Thyroid gland (tissue), 4 donors: ENCODE results near the gene SLC24A3. TPM values are rescaled to one million over a fixed set of nuclear protein-coding genes. Genes with fewer than 3 reads are reported as not detected.

Experiments used
- DNase-seq, 2 donors: peaks; one replicate each; pipeline ENCODE4 v3.0.0-alpha.2; 2019
- H3K27ac ChIP-seq, 3 donors: fragments of 200-600 bp; sonication (generic); 1 replicate in 2 of 3; 2 replicates in 1 of 3; pipeline ENCODE4 v1.5.1; 2016 to 2019; ENCODE audit warnings: mild to moderate bottlenecking in 1 of 3, moderate library complexity in 1 of 3
- H3K27me3 ChIP-seq: fragments of 200-600 bp; sonication (generic); one replicate; pipeline ENCODE4 v1.5.1; 2019
- H3K36me3 ChIP-seq, 2 donors: fragments of 200-600 bp; sonication (generic); one replicate each; pipeline ENCODE4 v1.5.1; 2016 to 2019
- H3K4me1 ChIP-seq, 2 donors: fragments of 200-600 bp; sonication (generic); one replicate each; pipeline ENCODE4 v1.5.1; 2017 to 2019
- H3K4me3 ChIP-seq, 3 donors: fragments of 200-600 bp; sonication (generic); replicated peaks in 1 of 3; 1 replicate in 2 of 3; 2 replicates in 1 of 3; pipeline ENCODE4 v1.5.1; 2016; ENCODE audit warnings: mild to moderate bottlenecking in 1 of 3
- H3K9me3 ChIP-seq: fragments of 200-600 bp; sonication (generic); one replicate; pipeline ENCODE4 v1.5.1; 2017
- POLR2A ChIP-seq, 2 donors: fragments of 450-650 bp; IDR thresholded peaks; one replicate each; pipeline ENCODE4 v1.6.1; 2017; ENCODE audit warnings: antibody characterized with exemption in 2 of 2, mild to moderate bottlenecking in 2 of 2, moderate library complexity in 1 of 2
- WGBS, 2 donors: methylation state at CpG; one replicate each; pipeline ENCODE4 v1.1.5; 2017; 5-methylcytosine and 5-hydroxymethylcytosine counted together
- intact Hi-C: fragments of 100-400 bp; cut with DNase I; formaldehyde crosslinking; loops from one replicate; pipeline ENCODE4 v1.15.1; 2023
- total RNA-seq, 4 donors: library from RNA; depleted of rRNA; stranded (reverse); fragments of >200 nt; gene quantifications; one replicate each; pipeline ENCODE4 v1.2.3, GENCODE V29; 2016
- TF ChIP-seq, protein P1 (sequence below), 6 experiments: fragments of 200-600 bp in 3 of 6; fragments of 450-650 bp in 3 of 6; sonication (generic) in 3 of 6; IDR thresholded peaks; one replicate each; pipeline ENCODE4 v1.5.1; 2016 to 2019; ENCODE audit warnings: antibody characterized with exemption in 6 of 6, mild to moderate bottlenecking in 2 of 6, inconsistent platforms in 1 of 6, moderate library complexity in 1 of 6

SLC24A3 gene
- total RNA-seq, 4 donors from 2014 or later: 4.0 to 8.1 (median 6.3) TPM

DNA sequence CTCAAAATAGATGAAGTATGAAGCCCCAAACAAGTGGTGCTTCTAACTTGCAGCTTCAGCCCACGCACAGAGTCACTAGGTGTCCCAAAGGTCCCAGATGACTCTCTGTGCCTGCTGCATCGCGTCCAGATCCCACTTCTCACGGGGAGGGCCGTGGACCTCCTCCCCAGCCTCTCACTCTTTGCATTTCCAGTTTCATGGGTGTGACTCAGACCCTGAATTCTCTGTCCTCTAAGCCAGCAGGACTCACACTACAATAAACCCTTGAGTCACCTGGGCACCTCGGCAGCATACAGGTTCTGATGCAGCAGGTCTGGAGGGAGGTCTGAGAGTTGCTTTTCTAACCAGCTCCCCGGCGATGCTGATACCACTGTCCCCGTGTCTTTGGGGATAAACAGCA is 431.6 kb downstream of the SLC24A3 start:
- TF ChIP-seq, protein P1, sequence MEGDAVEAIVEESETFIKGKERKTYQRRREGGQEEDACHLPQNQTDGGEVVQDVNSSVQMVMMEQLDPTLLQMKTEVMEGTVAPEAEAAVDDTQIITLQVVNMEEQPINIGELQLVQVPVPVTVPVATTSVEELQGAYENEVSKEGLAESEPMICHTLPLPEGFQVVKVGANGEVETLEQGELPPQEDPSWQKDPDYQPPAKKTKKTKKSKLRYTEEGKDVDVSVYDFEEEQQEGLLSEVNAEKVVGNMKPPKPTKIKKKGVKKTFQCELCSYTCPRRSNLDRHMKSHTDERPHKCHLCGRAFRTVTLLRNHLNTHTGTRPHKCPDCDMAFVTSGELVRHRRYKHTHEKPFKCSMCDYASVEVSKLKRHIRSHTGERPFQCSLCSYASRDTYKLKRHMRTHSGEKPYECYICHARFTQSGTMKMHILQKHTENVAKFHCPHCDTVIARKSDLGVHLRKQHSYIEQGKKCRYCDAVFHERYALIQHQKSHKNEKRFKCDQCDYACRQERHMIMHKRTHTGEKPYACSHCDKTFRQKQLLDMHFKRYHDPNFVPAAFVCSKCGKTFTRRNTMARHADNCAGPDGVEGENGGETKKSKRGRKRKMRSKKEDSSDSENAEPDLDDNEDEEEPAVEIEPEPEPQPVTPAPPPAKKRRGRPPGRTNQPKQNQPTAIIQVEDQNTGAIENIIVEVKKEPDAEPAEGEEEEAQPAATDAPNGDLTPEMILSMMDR (IDR thresholded peaks at IDR 0.05): no peak
- TF ChIP-seq POLR2A (IDR thresholded peaks at IDR 0.05): no peak
- Histone ChIP-seq H3K36me3 (no peaks in the 10 kb centered on the region), H3K27me3 (no peaks in the 10 kb centered on the region), H3K4me3 (no peak overlapping the region), H3K9me3 (no peaks in the 10 kb centered on the region), H3K4me1 (no peaks in the 10 kb centered on the region), H3K27ac (no peak overlapping the region)
- no peak for DNase-seq
- intact Hi-C loops: no loop called here
- 64 to 70% methylated on average over 9 of the region's 9 CpGs for WGBS, 2 donors

DNA sequence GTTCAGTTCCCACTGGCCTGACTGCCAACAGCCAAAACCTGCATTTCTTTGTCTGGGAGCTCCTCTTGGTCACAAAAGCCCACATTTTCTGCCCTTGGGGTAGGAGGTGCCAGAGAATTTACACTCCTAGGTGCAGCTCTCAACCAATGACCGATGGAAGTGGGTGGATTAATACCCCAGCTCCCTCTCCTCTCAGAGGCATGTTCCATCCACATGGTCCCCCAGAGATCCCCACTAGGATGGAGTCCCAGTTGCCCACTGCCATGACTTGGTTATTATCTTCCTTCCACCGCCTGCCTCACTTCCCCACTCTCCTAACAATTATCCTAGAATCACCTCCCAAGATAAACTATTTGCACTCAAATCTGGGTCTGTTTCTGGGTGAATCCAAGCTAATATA is 434.5 kb downstream of the SLC24A3 start:
- TF ChIP-seq, protein P1 (IDR thresholded peaks at IDR 0.05): no peak
- TF ChIP-seq POLR2A (IDR thresholded peaks at IDR 0.05): no peak
- H3K4me1 ChIP-seq: no peaks in the 10 kb centered on the region
- no peaks in the 10 kb centered on the region for H3K9me3 ChIP-seq
- no peak overlapping the region for H3K4me3 ChIP-seq
- intact Hi-C loops: no loop called here
- DNase-seq: no peak
- no peaks in the 10 kb centered on the region for H3K36me3 ChIP-seq
- 91 to 96% methylated on average over 2 of the region's 2 CpGs for WGBS, 2 donors
- H3K27ac ChIP-seq: no peak overlapping the region
- no peaks in the 10 kb centered on the region for H3K27me3 ChIP-seq

DNA sequence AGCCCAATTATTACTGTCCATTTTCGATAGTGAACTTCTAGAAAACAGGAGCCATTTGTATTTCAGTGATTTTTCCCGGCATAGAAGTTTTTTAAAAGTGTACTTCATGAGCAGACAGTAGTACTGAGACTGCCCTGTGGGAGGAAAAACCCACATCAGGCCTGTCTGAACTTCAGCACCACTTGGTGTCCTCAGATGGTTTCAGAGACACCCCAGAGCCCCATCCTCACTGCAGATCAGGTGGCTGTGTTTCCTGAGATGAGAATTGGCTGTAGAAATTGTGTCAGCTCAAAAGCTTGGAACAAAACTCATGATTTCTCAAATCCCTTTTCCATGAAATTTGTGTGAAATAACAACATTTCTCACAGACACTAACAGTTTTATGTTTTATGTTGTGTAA is 435.6 kb downstream of the SLC24A3 start:
- 90 to 95% methylated on average over 2 of the region's 2 CpGs for WGBS, 2 donors
- DNase-seq: no peak
- Histone ChIP-seq H3K9me3 (no peaks in the 10 kb centered on the region), H3K4me3 (no peak overlapping the region), H3K27me3 (no peaks in the 10 kb centered on the region), H3K36me3 (no peaks in the 10 kb centered on the region), H3K4me1 (no peaks in the 10 kb centered on the region), H3K27ac (no peak overlapping the region)
- intact Hi-C loops: no loop called here
- no peak for TF ChIP-seq POLR2A (IDR thresholded peaks at IDR 0.05)
- TF ChIP-seq, protein P1 (IDR thresholded peaks at IDR 0.05): no peak

DNA sequence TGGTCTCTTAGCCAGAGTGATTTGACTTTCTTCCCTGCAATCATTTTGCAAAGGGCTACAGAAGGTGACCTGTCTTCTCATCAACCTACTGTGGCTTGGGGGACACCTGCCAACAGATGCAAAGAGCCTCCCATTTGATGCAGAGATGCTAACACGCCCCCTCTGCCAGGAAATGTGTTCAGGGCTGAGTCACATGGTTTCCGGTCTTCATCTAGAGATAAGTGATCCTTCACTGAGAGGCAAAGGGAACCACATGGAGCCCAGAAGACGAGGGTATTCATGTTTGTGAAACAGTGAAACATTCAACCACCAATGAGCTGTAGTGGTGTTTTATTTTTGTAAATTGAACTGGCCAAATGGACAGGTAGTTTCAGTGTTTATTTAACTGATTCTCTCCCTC is 436.6 kb downstream of the SLC24A3 start:
- no peaks in the 10 kb centered on the region for H3K4me1 ChIP-seq
- no peak overlapping the region for H3K4me3 ChIP-seq
- no peaks in the 10 kb centered on the region for H3K36me3 ChIP-seq
- H3K27ac ChIP-seq: no peak overlapping the region
- TF ChIP-seq, protein P1 (IDR thresholded peaks at IDR 0.05): no peak
- TF ChIP-seq POLR2A (IDR thresholded peaks at IDR 0.05): no peak
- intact Hi-C loops: no loop called here
- no peaks in the 10 kb centered on the region for H3K9me3 ChIP-seq
- 81 to 86% methylated on average over 3 of the region's 3 CpGs for WGBS, 2 donors
- H3K27me3 ChIP-seq: no peaks in the 10 kb centered on the region
- no peak for DNase-seq

DNA sequence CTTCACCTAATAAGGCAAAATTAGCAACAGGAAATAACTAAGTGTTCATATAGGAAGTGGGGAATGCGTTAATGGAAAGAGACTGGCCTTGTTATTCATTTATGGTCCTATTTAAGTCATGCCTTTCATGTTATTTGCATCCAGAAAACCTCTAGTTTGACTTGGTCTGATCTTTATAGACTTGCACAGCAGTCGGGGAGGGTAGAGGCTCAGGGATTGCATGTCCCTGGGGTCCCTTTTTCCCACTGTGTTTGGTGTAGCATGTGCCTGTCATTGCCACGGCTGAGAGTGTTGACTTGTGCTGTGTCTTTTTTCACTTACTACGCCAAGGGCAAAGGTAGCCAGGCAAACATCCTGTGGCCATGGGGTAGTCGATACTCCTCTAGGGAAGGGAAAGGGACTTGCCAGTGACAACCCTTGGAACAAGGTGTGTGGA is 440.2 kb downstream of the SLC24A3 start:
- H3K4me3 ChIP-seq: no peak overlapping the region
- no peak for TF ChIP-seq POLR2A (IDR thresholded peaks at IDR 0.05)
- TF ChIP-seq, protein P1 (IDR thresholded peaks at IDR 0.05): no peak
- 74 to 77% methylated on average over 5 of the region's 5 CpGs for WGBS, 2 donors
- no peaks in the 10 kb centered on the region for H3K27me3 ChIP-seq
- no peaks in the 10 kb centered on the region for H3K4me1 ChIP-seq
- no peaks in the 10 kb centered on the region for H3K36me3 ChIP-seq
- intact Hi-C loops: no loop called here
- H3K27ac ChIP-seq: no peak overlapping the region
- no peak for DNase-seq
- H3K9me3 ChIP-seq: no peaks in the 10 kb centered on the region
